Mesenchymal stem cell (in vitro differentiated cells and primary cell): ENCODE results near the gene MOB3B.

Experiments
- DNase-seq: peaks from one replicate; pipeline ENCODE4 v3.0.0-alpha.2; 2013
- H2AFZ ChIP-seq: one replicate; pipeline ENCODE4 v1.6.1; 2013; ENCODE audit warnings: low read depth, mild to moderate bottlenecking, control low read depth, inconsistent platforms, low read length, moderate library complexity
- H2AK5ac ChIP-seq: 2 replicates; pipeline ENCODE4 v1.6.1; 2013; ENCODE audit warnings: low read length, moderate library complexity, mild to moderate bottlenecking, inconsistent platforms; ENCODE audit not compliant: severe bottlenecking
- H2BK120ac ChIP-seq: one replicate; pipeline ENCODE4 v1.6.1; 2013; ENCODE audit warnings: low read depth, mild to moderate bottlenecking, inconsistent platforms, low read length, moderate library complexity
- H2BK12ac ChIP-seq, 2 experiments: one replicate each; pipeline ENCODE4 v1.6.1; 2013; ENCODE audit warnings: inconsistent platforms in 2 of 2, low read length in 2 of 2, mild to moderate bottlenecking in 2 of 2, moderate library complexity in 2 of 2, control low read depth in 1 of 2
- H2BK15ac ChIP-seq: one replicate; pipeline ENCODE4 v1.6.1; 2013; ENCODE audit warnings: mild to moderate bottlenecking, low read depth, inconsistent platforms; ENCODE audit not compliant: poor library complexity, severe bottlenecking
- H2BK5ac ChIP-seq: 2 replicates; pipeline ENCODE4 v1.6.1; 2013; ENCODE audit warnings: low read depth, mild to moderate bottlenecking, low read length, control low read depth, inconsistent platforms; ENCODE audit not compliant: poor library complexity, severe bottlenecking
- H3K14ac ChIP-seq, 2 experiments: one replicate each; pipeline ENCODE4 v1.6.1; 2013; ENCODE audit warnings: inconsistent platforms in 2 of 2, low read length in 2 of 2, control low read depth in 1 of 2, mild to moderate bottlenecking in 1 of 2, moderate library complexity in 1 of 2
- H3K18ac ChIP-seq, 2 experiments: one replicate each; pipeline ENCODE4 v1.6.1; 2013; ENCODE audit warnings: inconsistent platforms in 2 of 2, low read length in 2 of 2, control low read depth in 1 of 2, low read depth in 1 of 2, mild to moderate bottlenecking in 1 of 2
- H3K23ac ChIP-seq, 2 experiments: one replicate each; pipeline ENCODE4 v1.6.1; 2013; ENCODE audit warnings: inconsistent platforms in 2 of 2, low read length in 2 of 2, mild to moderate bottlenecking in 2 of 2, moderate library complexity in 2 of 2, control low read depth in 1 of 2
- H3K27ac ChIP-seq: 2 replicates; pipeline ENCODE4 v1.5.1; 2013; ENCODE audit warnings: mild to moderate bottlenecking, moderate library complexity, low read length, control low read depth, inconsistent platforms; ENCODE audit not compliant: poor library complexity, severe bottlenecking
- H3K27me3 ChIP-seq, 2 experiments: 2 replicates each; pipeline versions ENCODE4 v1.6.1 to v1.7.0; 2013; ENCODE audit warnings: low read length in 2 of 2, mild to moderate bottlenecking in 2 of 2, moderate library complexity in 2 of 2, control low read depth in 1 of 2, inconsistent platforms in 1 of 2; ENCODE audit not compliant: control insufficient read depth in 1 of 2, insufficient read depth in 1 of 2
- H3K36me3 ChIP-seq, 2 experiments: 2 replicates each; pipeline versions ENCODE4 v1.6.1 to v1.7.0; 2013; ENCODE audit warnings: low read length in 2 of 2, control low read depth in 1 of 2, inconsistent platforms in 1 of 2, low read depth in 1 of 2, mild to moderate bottlenecking in 1 of 2; ENCODE audit not compliant: insufficient read depth in 2 of 2, control insufficient read depth in 1 of 2
- H3K4ac ChIP-seq, 2 experiments: one replicate each; pipeline ENCODE4 v1.6.1; 2013; ENCODE audit warnings: inconsistent platforms in 2 of 2, low read length in 2 of 2, mild to moderate bottlenecking in 2 of 2, moderate library complexity in 2 of 2, control low read depth in 1 of 2, low read depth in 1 of 2
- H3K4me1 ChIP-seq: 2 replicates; pipeline ENCODE4 v1.6.1; 2013; ENCODE audit warnings: low read depth, low read length, control low read depth; ENCODE audit not compliant: control insufficient read depth, insufficient read depth
- H3K4me2 ChIP-seq: 2 replicates; pipeline ENCODE4 v1.6.1; 2013; ENCODE audit warnings: low read length, mild to moderate bottlenecking, inconsistent platforms; ENCODE audit not compliant: poor library complexity, severe bottlenecking
- H3K4me3 ChIP-seq, 2 experiments: 2 replicates each; pipeline versions ENCODE4 v1.5.1 to v1.7.0; 2013; ENCODE audit warnings: low read length in 2 of 2, mild to moderate bottlenecking in 2 of 2, control low read depth in 1 of 2, low read depth in 1 of 2; ENCODE audit not compliant: insufficient read depth in 1 of 2
- H3K79me1 ChIP-seq: replicated peaks from 2 replicates; pipeline ENCODE4 v1.6.1; 2013; ENCODE audit warnings: mild to moderate bottlenecking, control low read depth, low read length, inconsistent platforms; ENCODE audit not compliant: poor library complexity, severe bottlenecking
- H3K9ac ChIP-seq: 2 replicates; pipeline ENCODE4 v1.7.0; 2013; ENCODE audit warnings: mild to moderate bottlenecking, low read length, moderate library complexity
- H3K9me3 ChIP-seq: 2 replicates; pipeline ENCODE4 v1.7.0; 2013; ENCODE audit warnings: mild to moderate bottlenecking, low read length; ENCODE audit not compliant: control insufficient read depth
- H4K8ac ChIP-seq: one replicate; pipeline ENCODE4 v1.6.1; 2013; ENCODE audit warnings: inconsistent platforms, mild to moderate bottlenecking, low read length, moderate library complexity
- H4K91ac ChIP-seq: one replicate; pipeline ENCODE4 v1.6.1; 2013; ENCODE audit warnings: mild to moderate bottlenecking, low read length, inconsistent platforms
- WGBS: methylation state at CpG from one replicate; pipeline ENCODE4 v1.1.7; 2013; ENCODE audit warnings: mixed read lengths; 5-methylcytosine and 5-hydroxymethylcytosine counted together

Gene MOB3B

GRCh38 chr9:27338527-27338903 is 191.1 kb downstream of the MOB3B start:
- Histone ChIP-seq H3K23ac (no peak overlapping the region), H2AK5ac (no peak overlapping the region), H3K14ac (no peak overlapping the region), H4K8ac (no peak overlapping the region), H2BK5ac (no peak overlapping the region), H2BK12ac (no peak overlapping the region), H3K4me1 (no peaks in the 10 kb centered on the region), H3K4ac (no peak overlapping the region), H3K4me3 (no peak overlapping the region), H3K27ac (no peak overlapping the region), H3K9me3 (no peaks in the 10 kb centered on the region), H3K36me3 (no peaks in the 10 kb centered on the region), H3K18ac (no peak overlapping the region), H3K4me2 (no peak overlapping the region), H4K91ac (no peak overlapping the region), H3K79me1 (no peaks in the 10 kb centered on the region), H2BK15ac (no peak overlapping the region), H3K9ac (no peak overlapping the region), H2AFZ (no peak overlapping the region), H3K27me3 (peaks cover 6 to 16% of the 10 kb centered on the region in 2 experiments), H2BK120ac (no peak overlapping the region)
- 94% methylated on average over 6 of the region's 9 CpGs for WGBS
- no peak for DNase-seq

DNA sequence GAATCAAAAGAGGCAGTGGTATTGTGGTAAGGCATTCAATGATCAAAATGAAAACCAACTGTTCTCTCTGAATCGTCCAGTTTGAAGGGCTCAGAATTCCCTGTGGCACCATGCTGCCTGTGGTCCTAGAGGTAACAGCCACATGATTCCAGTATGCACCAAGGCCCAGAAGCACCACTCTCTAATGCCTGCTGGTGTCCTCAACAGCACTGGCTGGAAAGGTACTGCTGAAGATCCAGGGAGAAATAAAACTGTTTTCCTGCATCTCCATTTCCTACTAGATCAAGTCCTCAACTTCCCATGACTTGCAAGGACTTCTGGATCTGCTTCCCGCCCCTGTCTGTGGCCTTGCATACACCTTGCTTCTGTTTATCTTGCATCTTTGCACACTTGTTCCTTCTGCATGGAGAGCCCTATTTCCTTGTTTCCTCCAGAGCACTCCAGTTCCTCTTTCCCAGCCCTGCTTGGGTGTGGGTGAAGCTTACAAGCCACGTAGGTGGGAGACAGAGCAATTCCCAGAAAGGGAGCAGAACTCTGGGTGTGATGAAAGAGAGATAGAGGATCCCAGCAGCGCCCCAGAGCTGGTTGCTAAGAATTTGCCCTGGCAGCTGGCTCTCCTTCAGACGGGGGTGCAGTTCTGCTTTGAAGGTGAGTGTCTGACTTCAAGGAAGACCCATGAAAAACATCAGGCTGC is 191.6 kb downstream of the MOB3B start:
- Histone ChIP-seq H3K14ac (no peak overlapping the region), H2AFZ (no peak overlapping the region), H2BK120ac (no peak overlapping the region), H3K9ac (no peak overlapping the region), H4K91ac (no peak overlapping the region), H3K23ac (no peak overlapping the region), H3K4ac (no peak overlapping the region), H3K79me1 (no peaks in the 10 kb centered on the region), H3K27ac (no peak overlapping the region), H2BK12ac (no peak overlapping the region), H3K4me1 (no peaks in the 10 kb centered on the region), H3K18ac (no peak overlapping the region), H2BK15ac (no peak overlapping the region), H3K4me3 (no peak overlapping the region), H3K27me3 (peaks cover 6 to 16% of the 10 kb centered on the region in 2 experiments), H2BK5ac (no peak overlapping the region), H3K36me3 (no peaks in the 10 kb centered on the region), H3K9me3 (no peaks in the 10 kb centered on the region), H3K4me2 (no peak overlapping the region), H4K8ac (no peak overlapping the region), H2AK5ac (no peak overlapping the region)
- no peak for DNase-seq
- WGBS: 77% methylated on average over 5 of the region's 5 CpGs

DNA sequence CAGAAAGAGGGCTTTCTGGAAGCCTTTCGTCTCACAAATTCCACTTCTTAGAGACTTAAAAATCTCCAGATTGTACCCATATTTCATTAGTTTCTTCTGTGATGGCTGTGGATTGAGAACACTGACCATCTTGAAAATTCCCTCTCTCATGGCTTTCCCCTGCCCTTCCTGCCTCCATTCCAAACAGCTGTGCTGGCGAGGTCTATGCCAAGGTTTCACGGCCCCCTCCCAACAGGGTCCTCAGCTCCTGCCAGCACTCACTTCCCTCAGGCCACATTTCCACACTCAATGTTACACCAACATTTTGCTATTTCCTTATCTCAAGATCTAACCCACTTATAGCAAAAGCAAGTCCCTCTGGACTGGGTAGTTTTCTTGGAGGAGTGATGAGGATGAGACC is 192.4 kb downstream of the MOB3B start:
- Histone ChIP-seq H2BK12ac (no peak overlapping the region), H3K18ac (no peak overlapping the region), H2AK5ac (no peak overlapping the region), H2BK5ac (no peak overlapping the region), H3K27ac (no peak overlapping the region), H3K4me1 (no peaks in the 10 kb centered on the region), H2AFZ (no peak overlapping the region), H4K91ac (no peak overlapping the region), H3K27me3 (peaks cover 6 to 16% of the 10 kb centered on the region in 2 experiments), H3K79me1 (no peaks in the 10 kb centered on the region), H2BK15ac (no peak overlapping the region), H3K4ac (no peak overlapping the region), H3K14ac (no peak overlapping the region), H3K23ac (no peak overlapping the region), H3K4me3 (no peak overlapping the region), H4K8ac (no peak overlapping the region), H3K9me3 (no peaks in the 10 kb centered on the region), H3K9ac (no peak overlapping the region), H2BK120ac (no peak overlapping the region), H3K4me2 (no peak overlapping the region), H3K36me3 (no peaks in the 10 kb centered on the region)
- DNase-seq: no peak
- whole genome bisulfite sequencing: 91% methylated on average over 2 of the region's 3 CpGs

DNA sequence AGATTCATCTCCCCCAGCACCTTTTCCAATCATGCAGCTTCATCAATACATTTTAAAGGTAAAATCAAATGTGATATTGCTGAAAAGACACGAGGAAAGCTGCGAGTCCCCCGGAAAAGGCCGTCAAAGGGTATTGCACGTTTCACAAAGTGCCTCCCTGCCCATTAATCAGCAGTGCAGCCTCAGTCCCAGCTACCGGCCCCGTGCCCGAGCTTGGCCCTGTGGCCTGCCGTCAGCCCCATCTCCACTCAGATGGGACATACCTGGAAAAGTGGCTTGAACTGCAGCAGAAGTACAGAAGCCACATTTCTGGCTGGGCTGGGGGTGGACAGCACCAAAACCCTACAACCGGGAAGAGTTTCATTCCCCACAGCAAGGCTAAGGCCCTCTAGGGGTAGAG is 192.8 kb downstream of the MOB3B start:
- H3K27me3 ChIP-seq: peaks cover 6 to 16% of the 10 kb centered on the region in 2 experiments
- no peaks in the 10 kb centered on the region for H3K9me3 ChIP-seq
- H2AK5ac ChIP-seq: no peak overlapping the region
- H2BK12ac ChIP-seq: no peak overlapping the region
- no peak overlapping the region for H3K9ac ChIP-seq
- no peak for DNase-seq
- no peaks in the 10 kb centered on the region for H3K36me3 ChIP-seq
- H3K18ac ChIP-seq: no peak overlapping the region
- H2BK120ac ChIP-seq: no peak overlapping the region
- H3K23ac ChIP-seq: no peak overlapping the region
- H4K91ac ChIP-seq: no peak overlapping the region
- H2BK5ac ChIP-seq: no peak overlapping the region
- H3K27ac ChIP-seq: no peak overlapping the region
- no peak overlapping the region for H3K4me3 ChIP-seq
- H3K4me2 ChIP-seq: no peak overlapping the region
- 96% methylated on average over 10 of the region's 10 CpGs for WGBS
- H2BK15ac ChIP-seq: no peak overlapping the region
- H3K4me1 ChIP-seq: no peaks in the 10 kb centered on the region
- H2AFZ ChIP-seq: no peak overlapping the region
- H4K8ac ChIP-seq: no peak overlapping the region
- H3K4ac ChIP-seq: no peak overlapping the region
- H3K14ac ChIP-seq: no peak overlapping the region
- no peaks in the 10 kb centered on the region for H3K79me1 ChIP-seq
